MM.1S (cell line): ENCODE measurements around the gene HHIPL1.

Experiments used
- DNase-seq: peaks from one replicate; pipeline ENCODE4 v3.0.0-alpha.2; 2015
- H2AFZ ChIP-seq: fragments of 300-600 bp; sonication (generic); 2 replicates; pipeline ENCODE4 v1.6.0; 2016; ENCODE audit warnings: antibody characterized with exemption, low read length
- H3F3A ChIP-seq: fragments of 300-600 bp; sonication (generic); 2 replicates; pipeline ENCODE4 v1.6.1; 2016; ENCODE audit warnings: mild to moderate bottlenecking, antibody characterized with exemption, low read length, moderate library complexity, mixed read lengths; ENCODE audit not compliant: insufficient read depth
- H3K27ac ChIP-seq: fragments of 300-600 bp; sonication (generic); 2 replicates; pipeline ENCODE4 v1.5.1; 2016; ENCODE audit warnings: mild to moderate bottlenecking, low read length
- H3K27me3 ChIP-seq: fragments of 300-600 bp; sonication (generic); replicated peaks from 2 replicates; pipeline ENCODE4 v1.6.0; 2016; ENCODE audit warnings: low read length; ENCODE audit not compliant: insufficient read depth
- H3K36me3 ChIP-seq: fragments of 300-600 bp; sonication (generic); replicated peaks from 2 replicates; pipeline ENCODE4 v1.6.1; 2016; ENCODE audit warnings: mild to moderate bottlenecking, low read length, mixed read lengths; ENCODE audit not compliant: insufficient read depth
- H3K4me1 ChIP-seq: fragments of 300-600 bp; sonication (generic); 2 replicates; pipeline ENCODE4 v1.6.1; 2016; ENCODE audit warnings: low read length, mixed read lengths
- H3K4me2 ChIP-seq: fragments of 300-600 bp; sonication (generic); 2 replicates; pipeline ENCODE4 v1.6.0; 2016; ENCODE audit warnings: low read depth, low read length
- H3K4me3 ChIP-seq: fragments of 300-600 bp; sonication (generic); 2 replicates; pipeline ENCODE4 v1.5.1; 2016; ENCODE audit warnings: low read length, mixed read lengths
- H3K79me2 ChIP-seq: fragments of 300-600 bp; sonication (generic); 2 replicates; pipeline ENCODE4 v1.6.1; 2016; ENCODE audit warnings: mixed run types, low read length, mixed read lengths
- H3K9ac ChIP-seq: fragments of 300-600 bp; sonication (generic); 2 replicates; pipeline ENCODE4 v1.6.1; 2016; ENCODE audit warnings: low read length, mixed read lengths
- H3K9me2 ChIP-seq: fragments of 300-600 bp; sonication (generic); replicated peaks from 2 replicates; pipeline ENCODE4 v1.6.1; 2016; ENCODE audit warnings: mild to moderate bottlenecking, low read length, mixed read lengths; ENCODE audit not compliant: insufficient read depth
- H3K9me3 ChIP-seq: fragments of 300-600 bp; sonication (generic); replicated peaks from 2 replicates; pipeline ENCODE4 v1.6.1; 2016; ENCODE audit warnings: mild to moderate bottlenecking, low read length, mixed read lengths; ENCODE audit not compliant: insufficient read depth
- H4K20me1 ChIP-seq: fragments of 300-600 bp; sonication (generic); 2 replicates; pipeline ENCODE4 v1.6.1; 2016; ENCODE audit warnings: mild to moderate bottlenecking, low read length, moderate library complexity, mixed read lengths; ENCODE audit not compliant: insufficient read depth
- CTCF ChIP-seq: fragments of 300-600 bp; sonication (generic); IDR thresholded peaks from 2 replicates; pipeline ENCODE4 v1.5.1; 2016; ENCODE audit warnings: antibody characterized with exemption, low read length, mixed read lengths
- EZH2 ChIP-seq: fragments of 300-600 bp; sonication (generic); optimal IDR thresholded peaks from 2 replicates; pipeline ENCODE3; 2017; ENCODE audit warnings: low read depth, mild to moderate bottlenecking, antibody characterized with exemption, low read length, mixed read lengths
- EZH2phosphoT487 ChIP-seq: fragments of 300-600 bp; sonication (generic); IDR thresholded peaks from 2 replicates; pipeline ENCODE4 v1.6.1; 2018; ENCODE audit warnings: antibody characterized with exemption, low read length

The HHIPL1 gene

GRCh38 chr14:99663386-99664057 is 18.6 kb downstream of the HHIPL1 start:
- no peak overlapping the region for H3K9ac ChIP-seq
- no peak overlapping the region for H3K4me2 ChIP-seq
- H3K4me1 ChIP-seq, result no peaks in the 10 kb centered on the region
- no peak for DNase-seq
- no peak overlapping the region for H2AFZ ChIP-seq
- H3K79me2 ChIP-seq, result no peaks in the 10 kb centered on the region
- no peaks in the 10 kb centered on the region for H3K9me2 ChIP-seq
- H3K27ac ChIP-seq, result no peak overlapping the region
- H3K9me3 ChIP-seq, result no peaks in the 10 kb centered on the region
- H4K20me1 ChIP-seq, result no peaks in the 10 kb centered on the region
- TF ChIP-seq EZH2phosphoT487 (no peak), CTCF (no peak), EZH2 (no peak)
- no peaks in the 10 kb centered on the region for H3F3A ChIP-seq
- no peaks in the 10 kb centered on the region for H3K27me3 ChIP-seq
- H3K4me3 ChIP-seq, result no peak overlapping the region
- H3K36me3 ChIP-seq, result no peaks in the 10 kb centered on the region

- Histone ChIP-seq H3K27me3 (no peaks in the 10 kb centered on the region), H3K9me2 (no peaks in the 10 kb centered on the region), H3K27ac (no peak overlapping the region), H3K4me3 (no peak overlapping the region), H3K4me1 (no peaks in the 10 kb centered on the region), H2AFZ (no peak overlapping the region), H3F3A (no peaks in the 10 kb centered on the region), H3K9ac (no peak overlapping the region), H3K79me2 (no peaks in the 10 kb centered on the region), H4K20me1 (no peaks in the 10 kb centered on the region), H3K9me3 (no peaks in the 10 kb centered on the region), H3K36me3 (no peaks in the 10 kb centered on the region), H3K4me2 (no peak overlapping the region)
- TF ChIP-seq CTCF, result no peak
- DNase-seq, result no peak
Observed at GRCh38 chr14:99664058-99664936, 19.4 kb downstream of the HHIPL1 start.

- Histone ChIP-seq H3K9ac (no peak overlapping the region), H3K36me3 (no peaks in the 10 kb centered on the region), H3K4me3 (no peak overlapping the region), H3K4me2 (no peak overlapping the region), H3K27ac (no peak overlapping the region), H3F3A (no peaks in the 10 kb centered on the region), H3K79me2 (no peaks in the 10 kb centered on the region), H3K9me3 (no peaks in the 10 kb centered on the region), H4K20me1 (no peaks in the 10 kb centered on the region), H3K9me2 (no peaks in the 10 kb centered on the region), H2AFZ (no peak overlapping the region), H3K4me1 (no peaks in the 10 kb centered on the region), H3K27me3 (no peaks in the 10 kb centered on the region)
- TF ChIP-seq EZH2phosphoT487, result no peak
- TF ChIP-seq EZH2, result no peak
- TF ChIP-seq CTCF, result no peak
- no peak for DNase-seq
Observed at GRCh38 chr14:99664937-99665273, 20.0 kb downstream of the HHIPL1 start.
